Measurements from ENCODE around the gene AXIN1.

DNA sequence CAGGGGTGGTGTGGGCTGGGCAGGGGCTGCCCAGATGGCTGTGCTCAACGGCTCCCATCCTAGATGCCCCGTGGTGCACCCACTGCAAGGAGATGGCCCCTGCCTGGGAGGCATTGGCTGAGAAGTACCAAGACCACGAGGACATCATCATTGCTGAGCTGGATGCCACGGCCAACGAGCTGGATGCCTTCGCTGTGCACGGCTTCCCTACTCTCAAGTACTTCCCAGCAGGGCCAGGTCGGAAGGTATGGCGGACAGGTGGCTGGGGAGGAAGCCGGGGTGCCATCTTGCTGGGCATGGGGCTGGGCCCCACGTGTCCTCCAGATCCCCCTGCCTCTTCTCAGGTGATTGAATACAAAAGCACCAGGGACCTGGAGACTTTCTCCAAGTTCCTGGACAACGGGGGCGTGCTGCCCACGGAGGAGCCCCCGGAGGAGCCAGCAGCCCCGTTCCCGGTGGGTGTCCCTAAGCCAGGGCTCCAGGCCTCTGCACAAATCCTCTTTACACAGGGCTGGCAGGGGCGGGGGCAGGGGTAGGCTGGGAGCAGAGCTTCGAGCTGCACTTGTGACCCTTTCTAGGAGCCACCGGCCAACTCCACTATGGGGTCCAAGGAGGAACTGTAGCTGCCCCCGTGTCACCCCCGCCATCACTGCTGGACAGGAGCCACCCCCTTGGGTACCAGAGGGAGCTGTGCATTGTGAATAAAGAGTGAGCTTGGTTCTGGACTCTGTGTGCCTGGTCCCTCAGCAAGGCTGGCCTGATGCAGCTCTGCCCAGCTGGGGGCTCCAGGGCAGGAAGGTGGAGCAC is 65.8 kb downstream of the AXIN1 start:
- TF ChIP-seq, protein P1, sequence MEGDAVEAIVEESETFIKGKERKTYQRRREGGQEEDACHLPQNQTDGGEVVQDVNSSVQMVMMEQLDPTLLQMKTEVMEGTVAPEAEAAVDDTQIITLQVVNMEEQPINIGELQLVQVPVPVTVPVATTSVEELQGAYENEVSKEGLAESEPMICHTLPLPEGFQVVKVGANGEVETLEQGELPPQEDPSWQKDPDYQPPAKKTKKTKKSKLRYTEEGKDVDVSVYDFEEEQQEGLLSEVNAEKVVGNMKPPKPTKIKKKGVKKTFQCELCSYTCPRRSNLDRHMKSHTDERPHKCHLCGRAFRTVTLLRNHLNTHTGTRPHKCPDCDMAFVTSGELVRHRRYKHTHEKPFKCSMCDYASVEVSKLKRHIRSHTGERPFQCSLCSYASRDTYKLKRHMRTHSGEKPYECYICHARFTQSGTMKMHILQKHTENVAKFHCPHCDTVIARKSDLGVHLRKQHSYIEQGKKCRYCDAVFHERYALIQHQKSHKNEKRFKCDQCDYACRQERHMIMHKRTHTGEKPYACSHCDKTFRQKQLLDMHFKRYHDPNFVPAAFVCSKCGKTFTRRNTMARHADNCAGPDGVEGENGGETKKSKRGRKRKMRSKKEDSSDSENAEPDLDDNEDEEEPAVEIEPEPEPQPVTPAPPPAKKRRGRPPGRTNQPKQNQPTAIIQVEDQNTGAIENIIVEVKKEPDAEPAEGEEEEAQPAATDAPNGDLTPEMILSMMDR (IDR thresholded peaks at IDR 0.05) = no peak
- no peak for TF ChIP-seq POLR2A (IDR thresholded peaks at IDR 0.05)
